Measurements from ENCODE around the gene MAP1S.

GRCh38 chr19:17734146-17734545 lies 14.9 kb downstream of the MAP1S start:
- TF ChIP-seq CTCF (IDR thresholded peaks at IDR 0.05): no peak
- no peak for TF ChIP-seq POLR2AphosphoS5 (IDR thresholded peaks at IDR 0.05)
